Loucy (cell line): ENCODE measurements around the gene SMPX.

ENCODE experiments used
- CTCF ChIP-seq: fragments of 200-600 bp; sonication (generic); conservative IDR thresholded peaks from 2 replicates; pipeline ENCODE4 v1.5.1; 2014; ENCODE audit warnings: mild to moderate bottlenecking, antibody characterized with exemption, low read length
- EZH2phosphoT487 ChIP-seq: fragments of 200-600 bp; IDR thresholded peaks from 2 replicates; pipeline ENCODE4 v1.6.1; 2018; ENCODE audit warnings: antibody characterized with exemption, mild to moderate bottlenecking, moderate library complexity, borderline replicate concordance

- no peak for TF ChIP-seq CTCF
- no peak for TF ChIP-seq EZH2phosphoT487
These were observed 20.3 kb upstream of the SMPX start for GRCh38 chrX:21778236-21778635.
